ENCODE data around the gene PPDPF.

DNA sequence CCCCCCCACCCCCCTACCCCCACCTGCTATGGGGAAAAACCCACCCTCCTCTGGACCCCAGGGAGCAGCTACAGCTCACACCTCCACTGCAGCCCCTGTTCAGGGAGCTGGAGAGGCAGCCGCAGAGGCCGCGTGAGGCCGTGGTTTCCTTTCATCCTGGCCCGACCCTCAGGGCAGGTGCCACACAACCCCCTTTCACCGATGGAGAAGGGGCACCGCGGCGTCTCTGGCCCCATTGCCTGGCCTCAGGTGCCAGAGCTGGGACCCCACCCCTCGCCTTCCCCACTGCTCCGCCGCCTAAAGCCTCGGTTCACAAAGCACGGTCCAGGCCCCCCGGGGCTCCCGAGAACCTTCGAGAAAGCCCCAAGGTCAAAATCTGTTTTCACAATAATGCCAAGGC, 36.3 kb upstream of the PPDPF start:
- TF ChIP-seq POLR2AphosphoS5 (IDR thresholded peaks at IDR 0.05; ENCODE audit: low read depth, low read length) = no peak
- no peak for TF ChIP-seq TAF1 (IDR thresholded peaks at IDR 0.05; ENCODE audit: borderline replicate concordance, insufficient read depth, low read length)
- no peak for TF ChIP-seq SIN3A (IDR thresholded peaks at IDR 0.05; ENCODE audit: borderline replicate concordance, insufficient read depth, low read length)
